Tibial nerve (tissue), 4 donors: Measurements from ENCODE around the gene KATNA1.

Source experiments
- CTCF ChIP-seq, 5 experiments: fragments of 200-600 bp in 3 of 5; fragments of 450-650 bp in 2 of 5; sonication (generic) in 3 of 5; IDR thresholded peaks; one replicate each; pipeline ENCODE4 v1.5.1; 2016 to 2019; ENCODE audit warnings: antibody characterized with exemption in 5 of 5, mild to moderate bottlenecking in 3 of 5, moderate library complexity in 2 of 5
- EP300 ChIP-seq, 2 donors: sonication (generic); formaldehyde crosslinking; IDR thresholded peaks; one replicate each; pipeline ENCODE4 v1.6.1; 2017; ENCODE audit warnings: antibody characterized with exemption in 2 of 2, mild to moderate bottlenecking in 1 of 2
- POLR2A ChIP-seq, 2 donors: fragments of 450-650 bp; IDR thresholded peaks; one replicate each; pipeline ENCODE4 v1.6.1; 2017; ENCODE audit warnings: antibody characterized with exemption in 2 of 2, mild to moderate bottlenecking in 2 of 2, moderate library complexity in 2 of 2

DNA sequence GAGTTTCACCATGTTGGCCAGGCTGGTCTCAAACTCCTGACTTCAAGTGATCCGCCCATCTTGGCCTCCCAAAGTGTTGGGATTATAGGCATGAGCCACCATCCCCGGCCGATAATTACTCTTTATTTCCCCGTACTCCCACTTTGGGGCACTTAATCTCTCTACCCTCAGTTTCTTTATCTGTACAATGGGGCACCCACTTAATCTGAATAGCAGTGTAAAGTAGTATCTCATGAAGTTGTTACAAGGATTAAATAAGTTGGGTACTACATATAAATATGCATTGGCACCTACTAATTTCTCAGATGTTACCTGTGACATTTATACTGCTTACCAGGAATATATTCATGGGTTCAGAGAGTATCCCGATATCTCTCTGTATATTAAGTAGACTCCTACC is 67.2 kb downstream of the KATNA1 start:
- TF ChIP-seq CTCF (IDR thresholded peaks at IDR 0.05) (no peak), POLR2A (IDR thresholded peaks at IDR 0.05) (no peak), EP300 (IDR thresholded peaks at IDR 0.05) (no peak)
